Muscle layer of colon (tissue), 2 donors: Measurements from ENCODE around the gene RINL.
"Not testable (repeated sequence)": the region's sequence is repeated elsewhere in the genome, so short reads cannot be mapped to it uniquely, and the experiment has no call there.

Experiments used
- H3K27ac ChIP-seq: one replicate; pipeline ENCODE4 v1.7.0; 2013; ENCODE audit warnings: low read depth, mild to moderate bottlenecking, low read length, moderate library complexity
- H3K27me3 ChIP-seq, 2 donors: one replicate each; pipeline ENCODE4 v1.7.0; 2013; ENCODE audit warnings: low read length in 2 of 2, mild to moderate bottlenecking in 2 of 2; ENCODE audit not compliant: insufficient read depth in 2 of 2, control insufficient read depth in 1 of 2
- H3K36me3 ChIP-seq: one replicate; pipeline ENCODE4 v1.7.0; 2013; ENCODE audit warnings: mild to moderate bottlenecking, low read length; ENCODE audit not compliant: insufficient read depth
- H3K4me1 ChIP-seq: one replicate; pipeline ENCODE4 v1.7.0; 2013; ENCODE audit warnings: mild to moderate bottlenecking, low read length; ENCODE audit not compliant: insufficient read depth
- H3K4me3 ChIP-seq, 2 donors: one replicate each; pipeline ENCODE4 v1.7.0; 2013; ENCODE audit warnings: low read length in 2 of 2, low read depth in 1 of 2, mild to moderate bottlenecking in 1 of 2, moderate library complexity in 1 of 2
- H3K9ac ChIP-seq: one replicate; pipeline ENCODE4 v1.7.0; 2013; ENCODE audit warnings: low read length
- H3K9me3 ChIP-seq: one replicate; pipeline ENCODE4 v1.7.0; 2013; ENCODE audit warnings: mild to moderate bottlenecking, low read length
- donor health status: abdominal sarcoma.
- donor health status: Adenocarcinoma of cecum.

Gene RINL

DNA sequence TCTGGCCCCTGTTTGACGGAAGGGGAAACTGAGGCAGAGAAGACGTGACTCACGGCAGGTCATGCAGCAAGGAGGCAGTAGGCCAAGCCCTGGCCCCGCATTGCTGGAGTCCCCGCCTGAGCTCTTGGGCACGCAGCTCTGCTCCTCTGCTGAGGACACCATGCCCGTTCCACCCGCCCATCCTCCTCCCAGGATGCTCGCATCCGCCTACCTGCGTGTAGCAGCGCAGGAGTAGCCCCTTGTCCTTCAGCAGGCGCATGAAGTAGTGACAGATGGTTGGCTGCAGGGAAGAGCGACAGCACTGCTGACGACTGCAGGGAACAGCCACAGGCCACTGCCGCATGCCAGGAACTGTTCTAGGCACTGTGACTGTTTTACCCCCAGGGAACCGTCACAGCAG is 10.8 kb upstream of the RINL start:
- no peaks in the 10 kb centered on the region for H3K9me3 ChIP-seq
- H3K27ac ChIP-seq = no peak overlapping the region
- no peak overlapping the region for H3K9ac ChIP-seq
- H3K4me1 ChIP-seq = no peaks in the 10 kb centered on the region
- peaks cover 30% of the 10 kb centered on the region for H3K36me3 ChIP-seq
- no peak overlapping the region for H3K4me3 ChIP-seq
- H3K27me3 ChIP-seq = no peaks in the 10 kb centered on the region

- not testable (repeated sequence) for H3K9me3 ChIP-seq, H3K4me3 ChIP-seq, H3K27me3 ChIP-seq, H3K27ac ChIP-seq, H3K9ac ChIP-seq, H3K4me1 ChIP-seq
- H3K36me3 ChIP-seq = peaks cover 43% of the 10 kb centered on the region
These were observed 6.6 kb upstream of the RINL start for GRCh38 chr19:38884691-38885090.

DNA sequence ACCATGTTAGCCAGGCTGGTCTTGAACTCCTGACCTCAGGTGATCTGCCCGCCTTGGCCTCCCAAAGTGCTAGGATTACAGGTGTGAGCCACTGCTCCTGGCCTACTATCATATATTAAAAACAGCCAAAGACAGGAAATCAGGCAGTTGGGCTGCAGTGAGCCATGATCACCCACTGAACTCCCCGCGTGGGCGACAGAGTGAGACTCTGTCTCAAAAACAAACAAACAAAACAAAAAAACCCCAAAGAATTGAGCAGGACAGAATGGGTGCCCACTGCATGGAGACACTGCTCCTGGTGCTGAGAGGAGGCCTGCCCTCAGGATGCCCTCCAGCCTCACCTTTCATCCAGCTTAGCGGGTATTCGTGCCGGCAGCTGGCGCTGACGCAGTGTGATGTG is 5.2 kb upstream of the RINL start:
- Histone ChIP-seq H3K4me1 (no peaks in the 10 kb centered on the region), H3K9me3 (no peaks in the 10 kb centered on the region), H3K36me3 (peaks cover 35% of the 10 kb centered on the region), H3K9ac (no peak overlapping the region), H3K27ac (no peak overlapping the region), H3K4me3 (no peak overlapping the region), H3K27me3 (no peaks in the 10 kb centered on the region)

GRCh38 chr19:38880882-38881609 is 3.0 kb upstream of the RINL start:
- H3K27ac ChIP-seq = no peak overlapping the region
- peaks cover 34% of the 10 kb centered on the region for H3K36me3 ChIP-seq
- no peaks in the 10 kb centered on the region for H3K4me1 ChIP-seq
- no peaks in the 10 kb centered on the region for H3K9me3 ChIP-seq
- no peak overlapping the region for H3K4me3 ChIP-seq
- no peak overlapping the region for H3K9ac ChIP-seq
- H3K27me3 ChIP-seq = no peaks in the 10 kb centered on the region

- Histone ChIP-seq H3K36me3 (peaks cover 34% of the 10 kb centered on the region), H3K9me3 (no peaks in the 10 kb centered on the region), H3K27me3 (no peaks in the 10 kb centered on the region), H3K4me1 (no peaks in the 10 kb centered on the region), H3K4me3 (no peak overlapping the region), H3K27ac (no peak overlapping the region), H3K9ac (no peak overlapping the region)
These were observed 2.2 kb upstream of the RINL start for GRCh38 chr19:38880076-38880881.

DNA sequence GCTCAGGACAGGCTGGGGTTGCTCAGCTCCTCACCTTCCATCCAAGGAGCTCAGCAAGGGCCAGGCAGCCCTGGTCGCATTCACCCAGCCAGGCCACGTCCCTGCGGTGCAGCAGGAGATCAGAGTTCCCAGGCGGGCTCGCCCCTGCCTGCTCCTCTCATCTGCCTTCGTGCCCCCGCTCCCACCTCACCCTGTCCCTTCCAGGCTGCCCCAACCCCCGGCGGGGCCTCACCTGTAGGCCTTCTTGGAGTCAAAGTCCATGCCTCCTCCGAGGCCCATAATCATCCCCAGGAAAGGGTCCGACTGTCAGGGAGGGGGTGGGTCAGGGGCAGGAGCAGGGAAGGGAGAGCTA is 1.3 kb upstream of the RINL start:
- Histone ChIP-seq H3K36me3 (peaks cover 34% of the 10 kb centered on the region), H3K4me3 (no peak overlapping the region), H3K4me1 (no peaks in the 10 kb centered on the region), H3K9me3 (no peaks in the 10 kb centered on the region), H3K27me3 (no peaks in the 10 kb centered on the region), H3K27ac (no peak overlapping the region), H3K9ac (no peak overlapping the region)

GRCh38 chr19:38878575-38879399 is 712 bp upstream of the RINL start:
- no peaks in the 10 kb centered on the region for H3K9me3 ChIP-seq
- H3K27me3 ChIP-seq = no peaks in the 10 kb centered on the region
- H3K9ac ChIP-seq = no peak overlapping the region
- H3K4me3 ChIP-seq = no peak overlapping the region
- H3K27ac ChIP-seq = no peak overlapping the region
- H3K36me3 ChIP-seq = peaks cover 33% of the 10 kb centered on the region
- H3K4me1 ChIP-seq = no peaks in the 10 kb centered on the region

DNA sequence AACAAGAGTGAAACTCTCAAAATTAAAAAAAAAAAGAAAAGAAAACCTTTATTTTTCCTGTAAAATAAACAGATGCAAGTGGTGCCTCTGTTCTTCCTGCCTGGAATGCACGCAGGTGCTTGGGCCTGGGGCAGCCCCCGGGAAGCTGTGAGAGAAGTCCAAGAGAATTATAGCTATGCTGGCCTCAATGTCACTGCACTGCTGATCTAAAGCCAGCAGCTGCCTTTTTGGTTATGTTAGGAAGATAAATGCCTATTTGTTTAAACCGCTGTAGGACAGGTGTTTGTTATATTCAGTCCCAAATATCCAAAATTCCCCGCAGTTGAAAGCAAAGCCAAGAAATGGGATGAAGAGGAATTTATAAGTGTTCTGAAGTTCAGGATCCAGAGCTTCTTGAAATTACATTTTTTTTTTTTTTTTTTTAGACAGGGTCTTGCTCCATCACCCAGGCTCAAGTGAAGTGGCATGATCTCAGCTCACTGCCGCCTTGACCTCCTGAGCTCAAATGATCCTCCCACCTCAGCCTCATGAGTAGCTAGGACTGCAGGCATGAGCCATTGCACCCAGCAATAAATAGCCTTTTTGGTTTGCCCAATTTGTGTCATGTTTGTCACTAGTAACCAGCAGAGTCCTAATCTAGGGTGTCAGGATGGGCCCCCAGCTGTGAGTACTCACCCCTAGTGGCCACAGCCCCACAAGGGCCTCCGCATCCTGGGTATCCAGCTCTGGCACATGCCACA is 2.2 kb downstream of the RINL start:
- H3K27ac ChIP-seq = no peak overlapping the region
- H3K9me3 ChIP-seq = no peaks in the 10 kb centered on the region
- H3K4me1 ChIP-seq = no peaks in the 10 kb centered on the region
- H3K36me3 ChIP-seq = peaks cover 13% of the 10 kb centered on the region
- H3K9ac ChIP-seq = no peak overlapping the region
- no peak overlapping the region for H3K4me3 ChIP-seq
- no peaks in the 10 kb centered on the region for H3K27me3 ChIP-seq

DNA sequence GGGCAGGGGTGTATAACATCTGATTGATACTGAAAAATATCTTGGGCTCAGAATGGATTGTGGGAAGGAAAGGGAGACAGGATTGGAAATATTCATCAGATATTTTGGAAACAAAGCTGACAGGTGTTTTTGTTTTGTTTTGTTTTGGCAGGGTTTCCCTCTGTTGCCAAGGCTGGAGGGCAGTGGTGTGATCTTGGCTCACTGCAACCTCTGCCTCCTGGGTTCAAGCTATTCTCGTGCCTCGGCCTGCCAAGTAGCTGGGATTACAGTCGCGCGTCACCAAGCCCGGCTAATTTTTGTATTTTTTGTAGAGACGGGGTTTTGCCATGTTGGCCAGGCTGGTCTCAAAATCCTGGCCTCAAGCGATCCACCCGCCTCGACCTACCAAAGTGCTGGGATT is 4.7 kb downstream of the RINL start:
- not testable (repeated sequence) for H3K27me3 ChIP-seq, H3K27ac ChIP-seq, H3K4me1 ChIP-seq, H3K36me3 ChIP-seq, H3K4me3 ChIP-seq, H3K9ac ChIP-seq, H3K9me3 ChIP-seq

DNA sequence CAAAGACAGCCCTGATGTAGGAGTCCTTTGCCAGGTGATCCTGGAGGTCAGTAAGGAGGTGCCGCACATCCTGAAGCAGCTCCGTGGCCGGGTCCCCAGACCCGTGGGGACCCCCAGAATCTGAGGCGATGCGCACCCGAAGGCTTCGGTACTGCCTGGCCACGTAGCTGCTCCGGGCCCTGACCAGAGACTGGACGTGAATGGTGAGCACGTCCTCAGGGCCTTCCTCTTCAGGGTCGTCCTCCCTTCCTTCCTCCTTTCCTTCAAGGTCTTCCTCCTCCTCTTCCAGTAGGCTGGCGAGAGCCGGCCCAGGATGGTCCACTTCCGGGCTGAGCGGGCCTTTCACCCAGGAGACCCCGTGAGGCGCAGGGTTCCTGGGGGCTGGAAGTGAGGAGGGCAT is 7.5 kb downstream of the RINL start:
- H3K27me3 ChIP-seq = no peaks in the 10 kb centered on the region
- H3K4me1 ChIP-seq = peaks cover 10% of the 10 kb centered on the region
- no peak overlapping the region for H3K4me3 ChIP-seq
- H3K9ac ChIP-seq = no peak overlapping the region
- no peaks in the 10 kb centered on the region for H3K9me3 ChIP-seq
- no peak overlapping the region for H3K27ac ChIP-seq
- H3K36me3 ChIP-seq = no peaks in the 10 kb centered on the region
